B cell (primary cell): Measurements from ENCODE around the gene RAB32. TPM values are rescaled to one million over a fixed set of nuclear protein-coding genes. Genes with fewer than 3 reads are reported as not detected.

ENCODE experiments used
- ATAC-seq: fragments of 200-7000 bp; cut with Tn5 transposase; one replicate; pipeline ENCODE4 v1.10.0; 2021; ENCODE audit warnings: low read depth, mild to moderate bottlenecking, moderate number of reproducible peaks, moderate library complexity
- CTCF ChIA-PET: fragments of 350-600 bp; sonication (Branson Sonifier 250); formaldehyde crosslinking; loops from one replicate; lab custom pipeline; 2021; ENCODE audit warnings: antibody characterized with exemption, inconsistent platforms; lab: Charles Lee
- POLR2A ChIA-PET: fragments of 350-600 bp; sonication (Branson Sonifier 250); formaldehyde crosslinking; loops from one replicate; lab custom pipeline; 2021; ENCODE audit warnings: antibody characterized with exemption; lab: Charles Lee
- DNase-seq: peaks from one replicate; pipeline ENCODE4 v3.0.0; 2013
- H2AFZ ChIP-seq: 2 replicates; pipeline ENCODE4 v1.6.1; 2012; ENCODE audit warnings: mild to moderate bottlenecking, low read depth, low read length; ENCODE audit not compliant: insufficient read depth, poor library complexity, severe bottlenecking
- H3K27ac ChIP-seq, 2 donors: 1 replicate in 1 of 2; 2 replicates in 1 of 2; pipeline ENCODE4 v1.5.1; 2012 to 2013; ENCODE audit warnings: low read length in 2 of 2, mild to moderate bottlenecking in 2 of 2, moderate library complexity in 1 of 2
- H3K27me3 ChIP-seq, 4 experiments: fragments of 200-600 bp in 1 of 4; sonication (generic) in 1 of 4; replicated peaks in 1 of 4; 1 replicate in 2 of 4; 2 replicates in 2 of 4; pipeline versions ENCODE4 v1.6.1 to v1.7.0; 2013 to 2016; ENCODE audit warnings: low read length in 3 of 4, mild to moderate bottlenecking in 2 of 4, mixed read lengths in 1 of 4, moderate library complexity in 1 of 4; ENCODE audit not compliant: insufficient read depth in 4 of 4, control insufficient read depth in 3 of 4; ENCODE audit errors: control extremely low read depth in 1 of 4
- H3K36me3 ChIP-seq, 2 experiments: replicated peaks in 1 of 2; 1 replicate in 1 of 2; 2 replicates in 1 of 2; pipeline versions ENCODE4 v1.6.1 to v1.7.1; 2013; ENCODE audit warnings: low read length in 1 of 2; ENCODE audit not compliant: insufficient read depth in 2 of 2, control insufficient read depth in 1 of 2; ENCODE audit errors: control extremely low read depth in 1 of 2, extremely low read depth in 1 of 2
- H3K4me1 ChIP-seq, 2 donors: fragments of 200-600 bp in 1 of 2; sonication (generic) in 1 of 2; 1 replicate in 1 of 2; 2 replicates in 1 of 2; pipeline versions ENCODE4 v1.5.1 to v1.6.1; 2013 to 2017; ENCODE audit warnings: low read length in 2 of 2; ENCODE audit not compliant: control insufficient read depth in 2 of 2, insufficient read depth in 2 of 2
- H3K4me2 ChIP-seq: replicated peaks from 2 replicates; pipeline ENCODE3; 2012; ENCODE audit warnings: mild to moderate bottlenecking, low read depth, low read length; ENCODE audit not compliant: poor library complexity, severe bottlenecking
- H3K4me3 ChIP-seq, 5 experiments: fragments of 200-600 bp in 1 of 5; sonication (generic) in 1 of 5; 1 replicate in 3 of 5; 2 replicates in 2 of 5; pipeline versions ENCODE4 v1.5.1 to v1.7.0; 2011 to 2016; ENCODE audit warnings: low read length in 4 of 5, mild to moderate bottlenecking in 4 of 5, low read depth in 2 of 5, control low read depth in 1 of 5, moderate library complexity in 1 of 5; ENCODE audit not compliant: insufficient read depth in 1 of 5; ENCODE audit errors: control extremely low read depth in 1 of 5, extremely low read depth in 1 of 5
- H3K79me2 ChIP-seq: fragments of 200-600 bp; sonication (generic); one replicate; pipeline ENCODE4 v1.6.0; 2016; ENCODE audit warnings: low read length; ENCODE audit not compliant: control insufficient read depth, insufficient read depth
- H3K9ac ChIP-seq: fragments of 200-600 bp; sonication (generic); 2 replicates; pipeline ENCODE4 v1.6.1; 2017; ENCODE audit warnings: mild to moderate bottlenecking, low read length, moderate library complexity
- H3K9me3 ChIP-seq, 3 donors: one replicate each; pipeline versions ENCODE4 v1.6.1 to v1.7.1; 2013; ENCODE audit warnings: low read length in 2 of 3; ENCODE audit not compliant: control insufficient read depth in 2 of 3, insufficient read depth in 1 of 3; ENCODE audit errors: control extremely low read depth in 1 of 3
- H4K20me1 ChIP-seq: 2 replicates; pipeline ENCODE4 v1.6.0; 2012; ENCODE audit warnings: mild to moderate bottlenecking, low read length; ENCODE audit not compliant: insufficient read depth, control insufficient read depth, poor library complexity, severe bottlenecking
- H3K27ac Mint-ChIP-seq: one replicate; pipeline ENCODE4 v1.8.0; 2021; ENCODE audit warnings: mixed read lengths
- H3K27me3 Mint-ChIP-seq: one replicate; pipeline ENCODE4 v1.8.0; 2021; ENCODE audit warnings: mixed read lengths
- H3K4me1 Mint-ChIP-seq: one replicate; pipeline ENCODE4 v1.8.0; 2021; ENCODE audit warnings: mixed read lengths
- H3K4me3 Mint-ChIP-seq: one replicate; pipeline ENCODE4 v1.8.0; 2021; ENCODE audit warnings: mixed read lengths
- H3K9me3 Mint-ChIP-seq: one replicate; pipeline ENCODE4 v1.8.0; 2022; ENCODE audit warnings: mixed read lengths; ENCODE audit not compliant: insufficient read depth
- EZH2 ChIP-seq: IDR thresholded peaks from 2 replicates; pipeline ENCODE4 v1.6.1; 2012; ENCODE audit warnings: borderline replicate concordance, low read depth, mild to moderate bottlenecking, moderate library complexity, low read length; ENCODE audit not compliant: insufficient read depth, poor library complexity, severe bottlenecking
- WGBS: methylation state at CpG from one replicate; pipeline ENCODE4 v1.1.5; 2013; ENCODE audit warnings: missing lambda C conversion rate; ENCODE audit not compliant: insufficient coverage; 5-methylcytosine and 5-hydroxymethylcytosine counted together
- intact Hi-C: fragments of 100-400 bp; cut with micrococcal nuclease; formaldehyde crosslinking; loops from one replicate; pipeline ENCODE4 v1.10.0; 2022
- polyA plus RNA-seq: library from polyadenylated mRNA; depleted of rRNA; stranded (reverse); fragments of >200 nt; gene quantifications from 2 replicates; pipeline ENCODE4 v1.2.3, GENCODE V29; 2012
- total RNA-seq, 2 donors: library from RNA; stranded (reverse); fragments of 120-200 nt in 1 of 2; gene quantifications; 1 replicate in 1 of 2; 2 replicates in 1 of 2; pipeline versions ENCODE4 v1.2.3 to v1.2.4, GENCODE V29; 2013 to 2022
- TF ChIP-seq, protein P1 (sequence below): fragments of 200-600 bp; IDR thresholded peaks from one replicate; pipeline ENCODE4 v1.8.0; 2022; ENCODE audit warnings: antibody characterized with exemption, mild to moderate bottlenecking

RAB32 gene
- total and polyA plus RNA-seq, 2 donors (not counting 1 experiment from before 2014, with no cell fraction given), result 0.36 TPM; not detected in 1

DNA sequence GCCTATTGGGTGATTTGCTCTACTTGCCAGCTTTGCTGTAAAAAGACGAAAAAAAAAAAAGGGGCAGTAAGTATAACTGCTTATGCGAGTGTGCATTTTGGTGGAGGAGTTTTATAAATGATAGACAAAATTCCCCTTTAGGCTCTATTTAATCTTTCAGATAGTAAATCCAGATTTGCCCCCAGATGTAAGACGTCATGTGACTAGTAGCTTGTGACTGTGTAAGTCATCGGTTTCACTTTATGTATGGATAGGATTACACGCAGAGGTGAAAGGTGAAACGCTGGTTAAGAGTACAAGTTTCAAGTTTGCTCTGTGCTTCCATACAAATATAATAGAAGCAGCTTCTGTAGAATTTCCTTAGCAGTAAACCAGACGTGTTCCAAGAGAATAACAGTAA is 7.9 kb downstream of the RAB32 start:
- H3K27ac Mint-ChIP-seq, result no peak overlapping the region
- TF ChIP-seq EZH2, result no peak
- TF ChIP-seq, protein P1, sequence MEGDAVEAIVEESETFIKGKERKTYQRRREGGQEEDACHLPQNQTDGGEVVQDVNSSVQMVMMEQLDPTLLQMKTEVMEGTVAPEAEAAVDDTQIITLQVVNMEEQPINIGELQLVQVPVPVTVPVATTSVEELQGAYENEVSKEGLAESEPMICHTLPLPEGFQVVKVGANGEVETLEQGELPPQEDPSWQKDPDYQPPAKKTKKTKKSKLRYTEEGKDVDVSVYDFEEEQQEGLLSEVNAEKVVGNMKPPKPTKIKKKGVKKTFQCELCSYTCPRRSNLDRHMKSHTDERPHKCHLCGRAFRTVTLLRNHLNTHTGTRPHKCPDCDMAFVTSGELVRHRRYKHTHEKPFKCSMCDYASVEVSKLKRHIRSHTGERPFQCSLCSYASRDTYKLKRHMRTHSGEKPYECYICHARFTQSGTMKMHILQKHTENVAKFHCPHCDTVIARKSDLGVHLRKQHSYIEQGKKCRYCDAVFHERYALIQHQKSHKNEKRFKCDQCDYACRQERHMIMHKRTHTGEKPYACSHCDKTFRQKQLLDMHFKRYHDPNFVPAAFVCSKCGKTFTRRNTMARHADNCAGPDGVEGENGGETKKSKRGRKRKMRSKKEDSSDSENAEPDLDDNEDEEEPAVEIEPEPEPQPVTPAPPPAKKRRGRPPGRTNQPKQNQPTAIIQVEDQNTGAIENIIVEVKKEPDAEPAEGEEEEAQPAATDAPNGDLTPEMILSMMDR, result no peak
- ChIA-PET CTCF (no interaction called here), POLR2A (no interaction called here)
- H3K4me1 Mint-ChIP-seq, result no peaks in the 10 kb centered on the region
- Histone ChIP-seq H3K27me3 (no peaks in the 10 kb centered on the region), H3K27ac (no peak overlapping the region), H3K4me2 (no peak overlapping the region), H3K4me3 (no peak overlapping the region), H3K79me2 (no peaks in the 10 kb centered on the region), H3K9me3 (no peaks in the 10 kb centered on the region), H2AFZ (no peak overlapping the region), H3K4me1 (no peaks in the 10 kb centered on the region), H3K9ac (no peak overlapping the region), H3K36me3 (no peaks in the 10 kb centered on the region), H4K20me1 (no peaks in the 10 kb centered on the region)
- ATAC-seq, result no peak
- no peaks in the 10 kb centered on the region for H3K27me3 Mint-ChIP-seq
- no peaks in the 10 kb centered on the region for H3K9me3 Mint-ChIP-seq
- no CpG with 5 or more reads among the region's 7 CpGs for WGBS
- DNase-seq, result no peak
- intact Hi-C loops, result no loop called here
- no peak overlapping the region for H3K4me3 Mint-ChIP-seq

DNA sequence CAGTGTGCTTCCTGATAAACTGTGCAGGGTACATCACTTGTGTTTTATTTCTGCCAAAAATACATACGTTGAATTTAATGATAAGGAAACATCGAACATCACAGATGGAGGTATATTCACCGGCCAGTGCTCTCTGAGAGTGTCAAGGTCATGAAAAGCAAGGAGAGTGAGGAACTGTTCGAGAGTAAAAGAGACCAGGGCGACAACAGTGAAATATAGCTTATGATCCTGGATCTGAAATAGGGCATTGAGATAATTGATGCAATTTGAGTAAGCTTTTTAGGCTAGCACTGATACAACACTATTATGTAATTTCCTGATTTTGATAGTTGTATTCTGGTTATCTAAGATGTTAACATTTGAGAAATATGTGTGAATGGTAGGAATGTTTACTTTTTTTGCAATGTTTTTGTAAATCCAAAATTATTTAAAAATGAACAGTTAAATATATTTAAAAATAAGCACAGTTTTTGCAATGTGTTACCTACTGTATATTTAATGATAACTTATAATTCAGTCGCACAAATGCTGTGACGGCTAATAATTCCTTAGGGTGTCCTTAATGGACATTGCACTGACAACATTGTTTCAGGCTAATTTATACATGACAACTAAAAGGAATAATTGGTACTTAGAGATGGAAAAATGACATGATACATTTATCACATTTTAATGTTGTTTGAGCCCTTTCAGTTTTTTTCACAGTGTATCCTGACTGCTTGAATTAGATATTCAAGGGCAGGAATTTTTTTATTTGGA is 9.9 kb downstream of the RAB32 start:
- Mint-ChIP-seq H3K27ac (no peak overlapping the region), H3K27me3 (no peaks in the 10 kb centered on the region), H3K9me3 (no peaks in the 10 kb centered on the region), H3K4me3 (no peak overlapping the region), H3K4me1 (no peaks in the 10 kb centered on the region)
- ChIA-PET CTCF (no interaction called here), POLR2A (no interaction called here)
- no peak overlapping the region for H3K4me3 ChIP-seq
- TF ChIP-seq, protein P1, result no peak
- TF ChIP-seq EZH2, result no peak
- H3K9ac ChIP-seq, result no peak overlapping the region
- H4K20me1 ChIP-seq, result no peaks in the 10 kb centered on the region
- WGBS, result 91% methylated on average over 4 of the region's 7 CpGs
- no peaks in the 10 kb centered on the region for H3K9me3 ChIP-seq
- no peaks in the 10 kb centered on the region for H3K4me1 ChIP-seq
- ATAC-seq (no peak), DNase-seq (no peak)
- H2AFZ ChIP-seq, result no peak overlapping the region
- H3K36me3 ChIP-seq, result no peaks in the 10 kb centered on the region
- no peak overlapping the region for H3K27ac ChIP-seq
- intact Hi-C loops, result no loop called here
- no peaks in the 10 kb centered on the region for H3K27me3 ChIP-seq
- H3K4me2 ChIP-seq, result no peak overlapping the region
- H3K79me2 ChIP-seq, result no peaks in the 10 kb centered on the region
